Psoas muscle (tissue), 8 donors: ENCODE data around the gene SMC6. TPM values are rescaled to one million over a fixed set of nuclear protein-coding genes. Genes with fewer than 3 reads are reported as not detected.

Experiments
- ATAC-seq, 4 donors: fragments of 200-7000 bp; cut with Tn5 transposase; one replicate each; pipeline ENCODE4 v1.9.1; 2020; ENCODE audit warnings: moderate library complexity in 3 of 4, mild to moderate bottlenecking in 2 of 4
- DNase-seq, 2 donors: peaks; one replicate each; pipeline ENCODE4 v3.0.0-alpha.2; 2020
- H3K27ac ChIP-seq: fragments of 200-600 bp; one replicate; pipeline ENCODE4 v1.8.0; 2022
- H3K27me3 ChIP-seq, 3 donors: fragments of 200-600 bp in 1 of 3; one replicate each; pipeline versions ENCODE4 v1.6.1 to v1.8.0; 2013 to 2022; ENCODE audit warnings: low read length in 2 of 3, mild to moderate bottlenecking in 2 of 3, moderate library complexity in 1 of 3; ENCODE audit not compliant: insufficient read depth in 3 of 3
- H3K36me3 ChIP-seq, 2 donors: fragments of 200-600 bp in 1 of 2; one replicate each; pipeline versions ENCODE4 v1.6.1 to v1.8.0; 2013 to 2022; ENCODE audit warnings: low read depth in 1 of 2, mild to moderate bottlenecking in 1 of 2, moderate library complexity in 1 of 2; ENCODE audit not compliant: insufficient read depth in 1 of 2
- H3K4me1 ChIP-seq: fragments of 200-600 bp; one replicate; pipeline ENCODE4 v1.8.0; 2022
- H3K4me3 ChIP-seq: fragments of 200-600 bp; one replicate; pipeline ENCODE4 v1.8.0; 2022; ENCODE audit warnings: mild to moderate bottlenecking
- H3K9me3 ChIP-seq: fragments of 200-600 bp; one replicate; pipeline ENCODE4 v1.8.0; 2022
- WGBS, 3 donors: extraction: QIAGEN DNeasy Blood & Tissue Kit; methylation state at CpG; one replicate each; pipeline versions ENCODE4 v1.1.6 to v1.1.7; 2013; 5-methylcytosine and 5-hydroxymethylcytosine counted together
- intact Hi-C, 2 donors: fragments of 100-400 bp; cut with DNase I; formaldehyde crosslinking; loops; one replicate each; pipeline versions ENCODE4 v1.11.0 to v1.14.2; 2022
- polyA plus RNA-seq, 3 donors: library from polyadenylated mRNA; stranded (reverse); fragments of 200-250 nt; gene quantifications; one replicate each; pipeline ENCODE4 v1.2.3, GENCODE V29; 2013
- total RNA-seq, 4 donors: library from RNA; stranded (reverse); fragmentation: NEBNext Ultra II Directional in 2 of 4; extraction: Animal tissue kit (Norgen Biotek cat#: 25700) in 2 of 4; gene quantifications; one replicate each; pipeline versions ENCODE4 v1.2.1 to v1.2.4, GENCODE V29; 2021 to 2023
- TF ChIP-seq, protein P1 (sequence below): fragments of 200-600 bp; IDR thresholded peaks from one replicate; pipeline ENCODE4 v1.8.0; 2022; ENCODE audit warnings: antibody characterized with exemption
- donor health status: healthy with polysubstance abuse.
- donor health status: DM: no; HTN: no; CAD: no; lungs with moderate emphysema.
- donor health status: Bipolar disorder and iron deficiency.
- donor health status: healthy.
- donor health status: DM: yes; HTN: yes; CAD: no.
- donor health status: DM: no; HTN: no; CAD: no.
- donor health status: DM: no; HTN: no; CAD: no.
- donor health status: DM: yes; HTN: yes; CAD: no.

SMC6 gene
- total and polyA plus RNA-seq, 7 donors: 4.8 to 10.5 (median 9.3) TPM

DNA sequence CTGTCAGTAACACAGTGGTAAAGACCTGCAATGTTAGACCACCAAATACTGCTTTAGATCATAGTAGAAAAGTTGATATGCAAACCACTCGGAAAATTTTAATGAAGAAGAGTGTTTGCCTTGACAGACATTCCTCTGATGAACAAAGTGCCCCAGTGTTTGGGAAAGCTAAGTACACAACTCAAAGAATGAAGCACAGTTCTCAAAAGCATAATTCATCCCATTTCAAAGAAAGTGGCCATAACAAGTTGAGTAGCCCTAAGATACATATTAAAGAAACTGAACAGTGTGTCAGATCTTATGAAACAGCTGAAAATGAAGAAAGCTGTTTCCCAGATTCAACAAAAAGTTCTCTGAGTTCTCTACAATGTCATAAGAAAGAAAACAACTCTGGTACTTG, 27.9 kb upstream of the SMC6 start:
- WGBS, 3 donors: 85 to 92% (median 92%) methylated on average over 1 of the region's 1 CpG

GRCh38 chr2:17780546-17780945, 26.9 kb upstream of the SMC6 start:
- no peaks in the 10 kb centered on the region for H3K4me1 ChIP-seq
- no peaks in the 10 kb centered on the region for H3K9me3 ChIP-seq
- 64 to 88% (median 77%) methylated on average over 1 of the region's 1 CpG for WGBS, 3 donors
- H3K27me3 ChIP-seq: no peaks in the 10 kb centered on the region
- TF ChIP-seq, protein P1, sequence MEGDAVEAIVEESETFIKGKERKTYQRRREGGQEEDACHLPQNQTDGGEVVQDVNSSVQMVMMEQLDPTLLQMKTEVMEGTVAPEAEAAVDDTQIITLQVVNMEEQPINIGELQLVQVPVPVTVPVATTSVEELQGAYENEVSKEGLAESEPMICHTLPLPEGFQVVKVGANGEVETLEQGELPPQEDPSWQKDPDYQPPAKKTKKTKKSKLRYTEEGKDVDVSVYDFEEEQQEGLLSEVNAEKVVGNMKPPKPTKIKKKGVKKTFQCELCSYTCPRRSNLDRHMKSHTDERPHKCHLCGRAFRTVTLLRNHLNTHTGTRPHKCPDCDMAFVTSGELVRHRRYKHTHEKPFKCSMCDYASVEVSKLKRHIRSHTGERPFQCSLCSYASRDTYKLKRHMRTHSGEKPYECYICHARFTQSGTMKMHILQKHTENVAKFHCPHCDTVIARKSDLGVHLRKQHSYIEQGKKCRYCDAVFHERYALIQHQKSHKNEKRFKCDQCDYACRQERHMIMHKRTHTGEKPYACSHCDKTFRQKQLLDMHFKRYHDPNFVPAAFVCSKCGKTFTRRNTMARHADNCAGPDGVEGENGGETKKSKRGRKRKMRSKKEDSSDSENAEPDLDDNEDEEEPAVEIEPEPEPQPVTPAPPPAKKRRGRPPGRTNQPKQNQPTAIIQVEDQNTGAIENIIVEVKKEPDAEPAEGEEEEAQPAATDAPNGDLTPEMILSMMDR: no peak
- peaks cover 0 to 22% of the 10 kb centered on the region in 2 donors for H3K36me3 ChIP-seq
- intact Hi-C loops: no loop called here
- H3K4me3 ChIP-seq: no peak overlapping the region
- no peak for DNase-seq
- no peak for ATAC-seq
- no peak overlapping the region for H3K27ac ChIP-seq

More for the DNA sequence above, 27.9 kb upstream of the SMC6 start:
- Histone ChIP-seq H3K36me3 (peaks cover 0 to 22% of the 10 kb centered on the region in 2 donors), H3K27me3 (no peaks in the 10 kb centered on the region), H3K4me1 (no peaks in the 10 kb centered on the region), H3K9me3 (no peaks in the 10 kb centered on the region), H3K27ac (no peak overlapping the region), H3K4me3 (no peak overlapping the region)
- DNase-seq: no peak
- ATAC-seq: no peak
- TF ChIP-seq, protein P1: no peak
- intact Hi-C loops: no loop called here

- Histone ChIP-seq H3K4me1 (peaks cover 5% of the 10 kb centered on the region), H3K27ac (peak overlapping the region; percentile 9), H3K36me3 (no peaks in the 10 kb centered on the region), H3K4me3 (no peak overlapping the region), H3K9me3 (no peaks in the 10 kb centered on the region), H3K27me3 (no peaks in the 10 kb centered on the region)
- TF ChIP-seq, protein P1: no peak
- DNase-seq: no peak
- peak in 1 of 4 donors; percentile 64 for ATAC-seq
- intact Hi-C loops: no loop called here
- 39 to 72% (median 49%) methylated on average over 2 of the region's 2 CpGs for WGBS, 3 donors
Observed at GRCh38 chr2:17772532-17772931, 18.9 kb upstream of the SMC6 start.

GRCh38 chr2:17771956-17772355, 18.3 kb upstream of the SMC6 start:
- peaks cover 5% of the 10 kb centered on the region for H3K4me1 ChIP-seq
- DNase-seq: no peak
- H3K4me3 ChIP-seq: peak overlapping the region; percentile 14
- H3K9me3 ChIP-seq: no peaks in the 10 kb centered on the region
- TF ChIP-seq, protein P1: no peak
- WGBS, 3 donors: 28 to 52% (median 29%) methylated on average over 2 of the region's 2 CpGs
- ATAC-seq: peak in 3 of 4 donors; percentile 65 to 96 (median 75)
- no peaks in the 10 kb centered on the region for H3K27me3 ChIP-seq
- no peaks in the 10 kb centered on the region for H3K36me3 ChIP-seq
- intact Hi-C loops: no loop called here
- peak overlapping the region; percentile 31 for H3K27ac ChIP-seq

- Histone ChIP-seq H3K9me3 (no peaks in the 10 kb centered on the region), H3K27ac (no peak overlapping the region), H3K4me3 (no peak overlapping the region), H3K27me3 (no peaks in the 10 kb centered on the region), H3K4me1 (peaks cover 5% of the 10 kb centered on the region), H3K36me3 (no peaks in the 10 kb centered on the region)
- intact Hi-C loops: no loop called here
- 95 to 98% (median 96%) methylated on average over 4 of the region's 4 CpGs for WGBS, 3 donors
- TF ChIP-seq, protein P1: no peak
- ATAC-seq (no peak), DNase-seq (no peak)
Observed at GRCh38 chr2:17768894-17769293, 15.3 kb upstream of the SMC6 start.
